ENCODE results near the gene FBXW9. TPM values are rescaled to one million over a fixed set of nuclear protein-coding genes. Genes with fewer than 3 reads are reported as not detected.

The FBXW9 gene
- total and polyA plus RNA-seq, 11 donors, result 1.0 to 5.0 (median 2.4) TPM

DNA sequence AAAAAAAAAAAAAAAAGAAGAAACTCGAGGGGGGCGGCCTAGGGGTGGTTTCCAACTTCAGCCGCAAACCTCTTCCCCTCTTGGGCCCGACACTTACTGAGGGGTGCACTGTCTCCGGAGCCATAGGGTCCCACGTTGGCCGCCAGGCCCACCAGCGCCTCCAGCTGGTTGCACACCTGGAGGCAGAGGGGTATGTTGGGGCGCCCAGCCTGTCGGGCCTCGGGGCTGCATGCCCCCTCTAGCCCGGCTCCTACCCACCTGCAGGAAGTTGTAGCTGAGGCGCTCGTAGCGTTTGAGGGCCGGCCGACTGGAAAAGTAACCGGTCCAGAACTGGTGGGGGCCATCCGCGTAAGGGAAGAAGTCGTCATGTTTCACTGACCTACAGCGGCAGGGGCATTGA, 38.5 kb downstream of the FBXW9 start:
- 95 to 98% (median 96%) methylated on average over 21 to 22 of the region's 22 CpGs for WGBS, 4 donors
- Histone ChIP-seq H3K4me1 (no peaks in the 10 kb centered on the region), H3K9me3 (no peaks in the 10 kb centered on the region), H3K27ac (no peak overlapping the region), H3K27me3 (no peaks in the 10 kb centered on the region), H3K36me3 (peaks cover 0 to 93% (median 67%) of the 10 kb centered on the region in 9 donors), H3K4me3 (no peak overlapping the region)
- DNase-seq, result no peak
- ATAC-seq, result peak in 1 of 4 donors; percentile 20
- no peak for TF ChIP-seq POLR2A (IDR thresholded peaks at IDR 0.05)
- no peak for TF ChIP-seq CTCF (IDR thresholded peaks at IDR 0.05)
- intact Hi-C loops (cut with DNase I), result no loop called here

DNA sequence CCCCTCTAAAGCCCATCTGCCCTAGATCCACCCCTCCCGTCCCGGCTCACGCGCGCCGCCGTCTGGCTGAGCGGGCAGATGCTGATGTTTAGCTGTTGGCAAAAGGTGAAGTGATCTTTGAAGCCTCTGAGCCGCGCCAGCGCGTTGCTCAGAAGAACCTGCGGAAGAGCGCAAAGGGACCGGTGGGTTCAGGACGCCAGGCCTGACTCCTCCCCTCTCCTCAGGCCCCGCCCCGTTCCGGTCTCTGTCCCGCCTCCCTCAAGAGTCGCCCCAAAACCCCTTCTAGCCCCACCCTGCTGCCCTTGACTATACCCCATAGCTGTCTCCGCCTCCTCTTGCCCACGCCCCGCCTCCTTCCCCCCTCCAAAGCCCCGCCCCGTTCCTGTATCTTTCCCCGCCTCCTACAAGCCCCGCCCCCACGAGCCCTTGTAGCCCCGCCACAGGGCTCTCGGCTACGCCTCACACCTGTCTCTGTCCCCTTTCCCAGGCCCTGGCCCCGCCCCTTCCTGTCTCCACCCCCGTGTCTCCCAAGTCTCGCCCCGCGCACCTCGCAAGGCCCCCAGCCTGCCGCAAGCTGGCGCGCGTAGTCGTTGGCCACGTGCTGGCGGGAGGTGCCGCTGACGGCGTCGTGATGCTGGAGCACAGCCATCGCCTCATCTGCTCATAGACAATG, 39.4 kb downstream of the FBXW9 start:
- no peak overlapping the region for H3K27ac ChIP-seq
- H3K36me3 ChIP-seq, result peaks cover 0 to 87% (median 62%) of the 10 kb centered on the region in 9 donors
- H3K27me3 ChIP-seq, result no peaks in the 10 kb centered on the region
- intact Hi-C loops (cut with DNase I), result no loop called here
- TF ChIP-seq POLR2A (IDR thresholded peaks at IDR 0.05) (no peak), CTCF (IDR thresholded peaks at IDR 0.05) (no peak)
- no peak overlapping the region for H3K4me3 ChIP-seq
- no peaks in the 10 kb centered on the region for H3K4me1 ChIP-seq
- ATAC-seq, result peak in 2 of 4 donors; percentile 33
- H3K9me3 ChIP-seq, result no peaks in the 10 kb centered on the region
- 60 to 69% (median 67%) methylated on average over 50 of the region's 50 CpGs for WGBS, 4 donors
- DNase-seq, result no peak

- 94 to 97% (median 97%) methylated on average over 8 of the region's 8 CpGs for WGBS, 4 donors
- H3K36me3 ChIP-seq, result peaks cover 0 to 86% (median 47%) of the 10 kb centered on the region in 9 donors
- no peak for DNase-seq
- ATAC-seq, result no peak
- H3K4me3 ChIP-seq, result no peak overlapping the region
- no peaks in the 10 kb centered on the region for H3K4me1 ChIP-seq
- intact Hi-C loops (cut with DNase I), result no loop called here
- H3K27ac ChIP-seq, result no peak overlapping the region
- no peaks in the 10 kb centered on the region for H3K9me3 ChIP-seq
- TF ChIP-seq CTCF (IDR thresholded peaks at IDR 0.05) (no peak), POLR2A (IDR thresholded peaks at IDR 0.05) (no peak)
- H3K27me3 ChIP-seq, result no peaks in the 10 kb centered on the region
Observed at GRCh38 chr19:12655546-12655945, 40.9 kb downstream of the FBXW9 start.

GRCh38 chr19:12652219-12652618, 44.2 kb downstream of the FBXW9 start:
- Histone ChIP-seq H3K27me3 (no peaks in the 10 kb centered on the region), H3K27ac (no peak overlapping the region), H3K4me1 (peaks cover 3 to 18% (median 10%) of the 10 kb centered on the region in 12 donors), H3K4me3 (no peak overlapping the region), H3K9me3 (no peaks in the 10 kb centered on the region), H3K36me3 (peaks cover 0 to 54% (median 27%) of the 10 kb centered on the region in 9 donors)
- TF ChIP-seq CTCF (IDR thresholded peaks at IDR 0.05) (no peak), POLR2A (IDR thresholded peaks at IDR 0.05) (no peak)
- no peak for DNase-seq
- no peak for ATAC-seq
- intact Hi-C loops (cut with DNase I), result no loop called here
- WGBS, 4 donors, result 93 to 96% (median 95%) methylated on average over 5 to 6 of the region's 6 CpGs
